GM19455 (cell line): Measurements from ENCODE around the gene RNF180.
"Not testable (repeated sequence)": the region's sequence is repeated elsewhere in the genome, so short reads cannot be mapped to it uniquely, and the experiment has no call there.

Experiments
- ATAC-seq: cut with Tn5 transposase; IDR thresholded peaks from one replicate; pipeline ENCODE4 v1.9.1; 2021; ENCODE audit not compliant: unreplicated experiment

RNF180 gene

GRCh38 chr5:64180661-64181343, 15.2 kb downstream of the RNF180 start:
- no peak for ATAC-seq

- ATAC-seq, result no peak
Observed at GRCh38 chr5:64181440-64181839, 15.8 kb downstream of the RNF180 start.

- no peak for ATAC-seq
Observed at GRCh38 chr5:64183956-64184355, 18.3 kb downstream of the RNF180 start.

- ATAC-seq, result no peak
Observed at GRCh38 chr5:64184832-64185231, 19.2 kb downstream of the RNF180 start.

- ATAC-seq, result no peak
Observed at GRCh38 chr5:64188776-64189175, 23.1 kb downstream of the RNF180 start.

- no peak for ATAC-seq
Observed at GRCh38 chr5:64190562-64191306, 25.1 kb downstream of the RNF180 start.

GRCh38 chr5:64195981-64196380, 30.3 kb downstream of the RNF180 start:
- no peak for ATAC-seq

- no peak for ATAC-seq
Observed at GRCh38 chr5:64199425-64199824, 33.8 kb downstream of the RNF180 start.

GRCh38 chr5:64201996-64202395, 36.4 kb downstream of the RNF180 start:
- no peak for ATAC-seq

- no peak for ATAC-seq
Observed at GRCh38 chr5:64206653-64207052, 41.0 kb downstream of the RNF180 start.

GRCh38 chr5:64207978-64208377, 42.3 kb downstream of the RNF180 start:
- no peak for ATAC-seq

GRCh38 chr5:64209353-64209752, 43.7 kb downstream of the RNF180 start:
- no peak for ATAC-seq

GRCh38 chr5:64210866-64211265, 45.2 kb downstream of the RNF180 start:
- no peak for ATAC-seq

GRCh38 chr5:64213011-64213410, 47.4 kb downstream of the RNF180 start:
- ATAC-seq, result no peak

- no peak for ATAC-seq
Observed at GRCh38 chr5:64213531-64213930, 47.9 kb downstream of the RNF180 start.

- ATAC-seq, result no peak
Observed at GRCh38 chr5:64214132-64214531, 48.5 kb downstream of the RNF180 start.

GRCh38 chr5:64221911-64222310, 56.3 kb downstream of the RNF180 start:
- ATAC-seq, result no peak

GRCh38 chr5:64225286-64225981, 59.8 kb downstream of the RNF180 start:
- not testable (repeated sequence) for ATAC-seq

GRCh38 chr5:64227131-64227537, 61.5 kb downstream of the RNF180 start:
- not testable (repeated sequence) for ATAC-seq

- ATAC-seq, result peak; percentile 66
Observed at GRCh38 chr5:64229163-64229774, 63.6 kb downstream of the RNF180 start.

- no peak for ATAC-seq
Observed at GRCh38 chr5:64260756-64261155, 95.1 kb downstream of the RNF180 start.
